A673 (cell line): ENCODE measurements around the gene SDHA.
"Not testable (repeated sequence)": the region's sequence is repeated elsewhere in the genome, so short reads cannot be mapped to it uniquely, and the experiment has no call there.

ENCODE experiments used
- EZH2 ChIP-seq: fragments of 200-600 bp; sonication (generic); IDR thresholded peaks from 2 replicates; pipeline ENCODE4 v1.6.1; 2017; ENCODE audit warnings: borderline replicate concordance, low read depth, mild to moderate bottlenecking, mixed read lengths, antibody characterized with exemption, low read length; ENCODE audit not compliant: poor library complexity, severe bottlenecking
- TF ChIP-seq, protein P1 (sequence below): fragments of 300-800, 200-600 bp; sonication (generic); conservative IDR thresholded peaks from 2 replicates; pipeline ENCODE4 v1.5.1; 2017; ENCODE audit warnings: low read depth, mild to moderate bottlenecking, antibody characterized with exemption, low read length, moderate library complexity, mixed read lengths

DNA sequence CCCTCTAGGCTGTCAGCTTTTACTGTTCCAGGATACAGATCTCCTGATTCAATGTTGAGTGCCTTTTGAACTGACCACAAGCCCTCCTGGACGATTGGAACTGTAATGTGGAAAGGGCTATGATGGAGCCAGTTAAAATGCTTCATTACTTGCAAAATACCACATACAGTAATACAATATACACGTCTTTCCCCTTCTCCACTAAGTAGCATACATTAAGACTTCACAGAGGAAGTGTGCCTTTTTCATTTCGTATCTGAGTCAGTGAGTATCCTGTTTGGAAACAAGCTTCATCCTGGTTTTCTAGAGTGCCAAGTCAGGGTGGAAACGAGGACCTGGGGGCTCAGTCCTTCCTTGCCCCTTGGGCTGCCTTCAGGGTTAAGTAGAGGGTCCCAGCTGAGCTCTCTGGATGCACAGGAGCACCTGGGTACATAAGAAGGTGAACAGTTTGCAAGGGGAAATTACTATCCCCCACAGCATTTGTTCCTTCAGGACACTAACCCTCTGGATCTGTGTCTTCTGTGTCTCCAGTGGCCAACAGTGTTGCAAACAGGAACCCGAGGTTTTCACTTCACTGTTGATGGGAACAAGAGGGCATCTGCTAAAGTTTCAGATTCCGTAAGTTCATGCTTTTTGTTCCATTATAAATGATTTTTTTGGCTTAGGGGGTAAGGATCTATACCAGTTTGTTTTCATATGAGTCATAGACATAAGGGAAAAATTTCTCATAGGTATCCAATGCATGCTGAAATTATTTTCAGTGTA is 5.0 kb downstream of the SDHA start:
- TF ChIP-seq, protein P1, sequence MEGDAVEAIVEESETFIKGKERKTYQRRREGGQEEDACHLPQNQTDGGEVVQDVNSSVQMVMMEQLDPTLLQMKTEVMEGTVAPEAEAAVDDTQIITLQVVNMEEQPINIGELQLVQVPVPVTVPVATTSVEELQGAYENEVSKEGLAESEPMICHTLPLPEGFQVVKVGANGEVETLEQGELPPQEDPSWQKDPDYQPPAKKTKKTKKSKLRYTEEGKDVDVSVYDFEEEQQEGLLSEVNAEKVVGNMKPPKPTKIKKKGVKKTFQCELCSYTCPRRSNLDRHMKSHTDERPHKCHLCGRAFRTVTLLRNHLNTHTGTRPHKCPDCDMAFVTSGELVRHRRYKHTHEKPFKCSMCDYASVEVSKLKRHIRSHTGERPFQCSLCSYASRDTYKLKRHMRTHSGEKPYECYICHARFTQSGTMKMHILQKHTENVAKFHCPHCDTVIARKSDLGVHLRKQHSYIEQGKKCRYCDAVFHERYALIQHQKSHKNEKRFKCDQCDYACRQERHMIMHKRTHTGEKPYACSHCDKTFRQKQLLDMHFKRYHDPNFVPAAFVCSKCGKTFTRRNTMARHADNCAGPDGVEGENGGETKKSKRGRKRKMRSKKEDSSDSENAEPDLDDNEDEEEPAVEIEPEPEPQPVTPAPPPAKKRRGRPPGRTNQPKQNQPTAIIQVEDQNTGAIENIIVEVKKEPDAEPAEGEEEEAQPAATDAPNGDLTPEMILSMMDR = not testable (repeated sequence)
- not testable (repeated sequence) for TF ChIP-seq EZH2
